GM21381 (cell line): ENCODE results near the gene CHN2.

Experiments used
- ATAC-seq: cut with Tn5 transposase; IDR thresholded peaks from one replicate; pipeline ENCODE4 v1.9.1; 2021; ENCODE audit warnings: mild to moderate bottlenecking, moderate library complexity; ENCODE audit not compliant: unreplicated experiment

The CHN2 gene

GRCh38 chr7:29330136-29330535 lies 135.6 kb downstream of the CHN2 start:
- no peak for ATAC-seq

GRCh38 chr7:29331163-29331562 lies 136.6 kb downstream of the CHN2 start:
- no peak for ATAC-seq

- ATAC-seq, result no peak
Measured at GRCh38 chr7:29332042-29332811, 137.7 kb downstream of the CHN2 start.

GRCh38 chr7:29332875-29333855 lies 138.6 kb downstream of the CHN2 start:
- ATAC-seq, result no peak

GRCh38 chr7:29335188-29336083 lies 140.9 kb downstream of the CHN2 start:
- no peak for ATAC-seq

GRCh38 chr7:29337546-29338116 lies 143.1 kb downstream of the CHN2 start:
- ATAC-seq, result no peak

GRCh38 chr7:29340696-29341095 lies 146.1 kb downstream of the CHN2 start:
- no peak for ATAC-seq

- no peak for ATAC-seq
Measured at GRCh38 chr7:29341156-29341555, 146.6 kb downstream of the CHN2 start.

- no peak for ATAC-seq
Measured at GRCh38 chr7:29342761-29343160, 148.2 kb downstream of the CHN2 start.

- ATAC-seq, result no peak
Measured at GRCh38 chr7:29343399-29343798, 148.8 kb downstream of the CHN2 start.

GRCh38 chr7:29344334-29344978 lies 149.9 kb downstream of the CHN2 start:
- ATAC-seq, result no peak

- no peak for ATAC-seq
Measured at GRCh38 chr7:29345590-29345989, 151.0 kb downstream of the CHN2 start.

GRCh38 chr7:29346231-29346978 lies 151.8 kb downstream of the CHN2 start:
- no peak for ATAC-seq

GRCh38 chr7:29349362-29349761 lies 154.8 kb downstream of the CHN2 start:
- ATAC-seq, result no peak

- ATAC-seq, result no peak
Measured at GRCh38 chr7:29350351-29350750, 155.8 kb downstream of the CHN2 start.

GRCh38 chr7:29352041-29352440 lies 157.5 kb downstream of the CHN2 start:
- no peak for ATAC-seq

GRCh38 chr7:29353810-29354209 lies 159.2 kb downstream of the CHN2 start:
- no peak for ATAC-seq

GRCh38 chr7:29354340-29354739 lies 159.8 kb downstream of the CHN2 start:
- no peak for ATAC-seq

- no peak for ATAC-seq
Measured at GRCh38 chr7:29355388-29355787, 160.8 kb downstream of the CHN2 start.
